AG09309 (cell line): Measurements from ENCODE around the gene OCA2.

Source experiments
- DNase-seq: peaks from one replicate; pipeline ENCODE4 v3.0.0-alpha.2; 2010; ENCODE audit warnings: low read depth
- H3K4me3 ChIP-seq: 2 replicates; pipeline ENCODE4 v1.5.1; 2011; ENCODE audit warnings: mild to moderate bottlenecking, low read depth, low read length, moderate library complexity; ENCODE audit not compliant: control insufficient read depth
- TF ChIP-seq, protein P1 (sequence below): IDR thresholded peaks from 2 replicates; pipeline ENCODE4 v1.5.1; 2011; ENCODE audit warnings: mild to moderate bottlenecking, low read depth, low read length, inconsistent platforms; ENCODE audit not compliant: insufficient read depth, control insufficient read depth; ENCODE audit errors: missing control alignments

OCA2 gene

GRCh38 chr15:27845535-27846369, 253.4 kb downstream of the OCA2 start:
- no peak for DNase-seq
- TF ChIP-seq, protein P1, sequence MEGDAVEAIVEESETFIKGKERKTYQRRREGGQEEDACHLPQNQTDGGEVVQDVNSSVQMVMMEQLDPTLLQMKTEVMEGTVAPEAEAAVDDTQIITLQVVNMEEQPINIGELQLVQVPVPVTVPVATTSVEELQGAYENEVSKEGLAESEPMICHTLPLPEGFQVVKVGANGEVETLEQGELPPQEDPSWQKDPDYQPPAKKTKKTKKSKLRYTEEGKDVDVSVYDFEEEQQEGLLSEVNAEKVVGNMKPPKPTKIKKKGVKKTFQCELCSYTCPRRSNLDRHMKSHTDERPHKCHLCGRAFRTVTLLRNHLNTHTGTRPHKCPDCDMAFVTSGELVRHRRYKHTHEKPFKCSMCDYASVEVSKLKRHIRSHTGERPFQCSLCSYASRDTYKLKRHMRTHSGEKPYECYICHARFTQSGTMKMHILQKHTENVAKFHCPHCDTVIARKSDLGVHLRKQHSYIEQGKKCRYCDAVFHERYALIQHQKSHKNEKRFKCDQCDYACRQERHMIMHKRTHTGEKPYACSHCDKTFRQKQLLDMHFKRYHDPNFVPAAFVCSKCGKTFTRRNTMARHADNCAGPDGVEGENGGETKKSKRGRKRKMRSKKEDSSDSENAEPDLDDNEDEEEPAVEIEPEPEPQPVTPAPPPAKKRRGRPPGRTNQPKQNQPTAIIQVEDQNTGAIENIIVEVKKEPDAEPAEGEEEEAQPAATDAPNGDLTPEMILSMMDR = no peak

DNA sequence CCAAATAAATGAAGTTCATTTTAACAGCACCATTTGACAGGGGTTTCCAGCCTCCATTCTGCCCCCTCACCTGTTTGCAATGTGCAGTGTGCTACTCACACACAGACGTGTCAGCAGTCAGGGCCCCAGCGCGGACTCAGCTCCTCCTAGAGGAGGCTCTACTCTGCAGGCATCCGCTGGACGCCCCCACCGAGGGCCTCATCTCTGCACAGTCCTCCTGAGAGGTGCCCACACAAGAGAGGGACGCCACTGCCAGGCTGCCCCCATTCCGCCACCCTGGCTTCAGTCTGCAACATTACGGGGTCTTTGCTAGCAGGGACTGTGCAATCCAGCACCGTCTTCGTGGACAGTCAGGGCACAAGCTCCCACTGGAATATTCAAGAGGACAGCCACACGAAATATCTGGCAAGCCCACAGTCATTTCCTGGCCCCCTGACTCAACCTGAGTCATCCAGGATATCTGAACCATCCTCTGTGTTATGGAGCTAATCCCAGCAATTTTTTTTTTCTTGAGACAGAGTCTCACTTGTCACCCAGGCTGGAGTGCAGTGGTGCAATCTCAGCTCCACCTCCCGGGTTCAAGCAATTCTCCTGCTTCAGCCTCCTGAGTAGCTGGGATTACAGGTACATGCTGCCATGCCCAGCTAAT, 255.0 kb downstream of the OCA2 start:
- TF ChIP-seq, protein P1 = no peak
- no peak overlapping the region for H3K4me3 ChIP-seq
- DNase-seq = peak; percentile 8

More at GRCh38 chr15:27845535-27846369, 253.4 kb downstream of the OCA2 start:
- no peak overlapping the region for H3K4me3 ChIP-seq

- DNase-seq = no peak
- TF ChIP-seq, protein P1 = no peak
- no peak overlapping the region for H3K4me3 ChIP-seq
These were observed 256.0 kb downstream of the OCA2 start for GRCh38 chr15:27843146-27843545.

DNA sequence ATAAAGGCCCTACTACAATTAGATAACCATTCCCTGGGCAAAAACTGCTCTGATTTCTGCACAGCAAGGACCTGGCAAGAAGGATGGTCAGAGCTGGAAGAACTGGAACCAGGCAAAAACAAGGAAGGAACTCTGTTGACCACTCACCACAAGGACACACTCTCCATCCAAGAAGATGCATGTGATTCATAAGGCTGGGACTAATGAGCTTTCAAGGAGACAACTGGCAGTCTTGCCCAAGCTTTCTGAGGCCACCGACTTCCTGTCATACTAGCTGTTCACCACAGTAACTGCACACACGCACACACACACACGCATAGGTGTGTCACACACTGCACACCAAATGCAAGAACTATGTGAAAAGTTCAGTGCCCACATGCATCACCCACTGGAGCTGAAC, 256.6 kb downstream of the OCA2 start:
- TF ChIP-seq, protein P1 = no peak
- H3K4me3 ChIP-seq = no peak overlapping the region
- DNase-seq = no peak

GRCh38 chr15:27835233-27835939, 263.7 kb downstream of the OCA2 start:
- TF ChIP-seq, protein P1 = no peak
- no peak for DNase-seq
- no peak overlapping the region for H3K4me3 ChIP-seq

GRCh38 chr15:27834684-27835083, 264.4 kb downstream of the OCA2 start:
- no peak for DNase-seq
- H3K4me3 ChIP-seq = no peak overlapping the region
- TF ChIP-seq, protein P1 = no peak
